ENCODE measurements around the gene ERICH4.
"Not testable (repeated sequence)": the region's sequence is repeated elsewhere in the genome, so short reads cannot be mapped to it uniquely, and the experiment has no call there.

ERICH4 gene

DNA sequence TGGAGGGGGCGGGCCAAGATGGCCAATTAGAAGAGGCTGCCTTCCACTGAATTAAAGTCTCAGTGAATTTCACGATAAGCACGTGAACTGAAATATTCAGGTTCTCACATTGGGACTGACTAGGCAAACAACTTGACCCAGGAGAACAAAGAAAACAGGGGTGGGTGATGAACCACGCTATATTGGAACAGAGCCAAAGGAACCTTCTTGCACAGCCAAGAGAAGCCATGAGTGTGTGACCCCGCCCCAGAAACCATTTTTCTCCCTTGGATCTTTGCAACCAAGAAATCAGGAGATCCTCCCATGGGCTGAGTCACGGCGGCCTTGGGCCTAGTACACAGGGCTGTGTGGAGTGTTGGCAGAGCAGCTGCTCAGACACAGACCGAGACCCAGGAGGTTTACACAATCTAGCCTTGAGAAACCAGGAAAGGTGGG, 36.8 kb downstream of the ERICH4 start:
- DNase-seq (ENCODE audit: extremely low read depth, insufficient read length) = no peak
- TF ChIP-seq, protein P1, sequence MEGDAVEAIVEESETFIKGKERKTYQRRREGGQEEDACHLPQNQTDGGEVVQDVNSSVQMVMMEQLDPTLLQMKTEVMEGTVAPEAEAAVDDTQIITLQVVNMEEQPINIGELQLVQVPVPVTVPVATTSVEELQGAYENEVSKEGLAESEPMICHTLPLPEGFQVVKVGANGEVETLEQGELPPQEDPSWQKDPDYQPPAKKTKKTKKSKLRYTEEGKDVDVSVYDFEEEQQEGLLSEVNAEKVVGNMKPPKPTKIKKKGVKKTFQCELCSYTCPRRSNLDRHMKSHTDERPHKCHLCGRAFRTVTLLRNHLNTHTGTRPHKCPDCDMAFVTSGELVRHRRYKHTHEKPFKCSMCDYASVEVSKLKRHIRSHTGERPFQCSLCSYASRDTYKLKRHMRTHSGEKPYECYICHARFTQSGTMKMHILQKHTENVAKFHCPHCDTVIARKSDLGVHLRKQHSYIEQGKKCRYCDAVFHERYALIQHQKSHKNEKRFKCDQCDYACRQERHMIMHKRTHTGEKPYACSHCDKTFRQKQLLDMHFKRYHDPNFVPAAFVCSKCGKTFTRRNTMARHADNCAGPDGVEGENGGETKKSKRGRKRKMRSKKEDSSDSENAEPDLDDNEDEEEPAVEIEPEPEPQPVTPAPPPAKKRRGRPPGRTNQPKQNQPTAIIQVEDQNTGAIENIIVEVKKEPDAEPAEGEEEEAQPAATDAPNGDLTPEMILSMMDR (IDR thresholded peaks at IDR 0.05; ENCODE audit: insufficient read depth, low read length, poor library complexity, severe bottlenecking) = no peak
- H3K4me3 ChIP-seq (replicated peaks; ENCODE audit: low read depth, low read length) = no peak overlapping the region
- H3K36me3 ChIP-seq (ENCODE audit: control insufficient read depth, insufficient read depth, low read length) = no peaks in the 10 kb centered on the region
- no peaks in the 10 kb centered on the region for H3K27me3 ChIP-seq (replicated peaks; ENCODE audit: control insufficient read depth, insufficient read depth, low read length)

DNA sequence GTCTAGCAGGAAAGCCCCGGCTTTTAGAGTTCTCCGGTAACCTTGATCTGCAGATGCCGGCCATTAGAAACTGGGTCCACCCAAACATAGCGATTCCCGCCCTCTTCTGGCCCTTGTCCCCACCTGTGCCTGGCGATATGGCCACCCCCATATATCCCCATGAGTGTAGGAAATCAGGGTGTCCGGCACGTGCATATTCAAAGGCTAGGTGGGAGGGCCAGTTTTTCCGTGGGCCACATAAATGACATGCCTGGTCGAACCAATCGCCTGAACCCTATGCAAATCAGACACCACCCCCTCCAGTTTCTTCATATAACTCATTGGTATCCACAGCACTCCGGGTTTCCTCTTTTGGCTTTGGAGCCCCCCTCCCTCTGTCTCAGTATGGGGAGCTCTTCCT, 37.4 kb downstream of the ERICH4 start:
- no peaks in the 10 kb centered on the region for H3K36me3 ChIP-seq (ENCODE audit: control insufficient read depth, insufficient read depth, low read length)
- H3K27me3 ChIP-seq (replicated peaks; ENCODE audit: control insufficient read depth, insufficient read depth, low read length) = no peaks in the 10 kb centered on the region
- DNase-seq (ENCODE audit: extremely low read depth, insufficient read length) = no peak
- H3K4me3 ChIP-seq (replicated peaks; ENCODE audit: low read depth, low read length) = no peak overlapping the region
- TF ChIP-seq, protein P1 (IDR thresholded peaks at IDR 0.05; ENCODE audit: insufficient read depth, low read length, poor library complexity, severe bottlenecking) = no peak

DNA sequence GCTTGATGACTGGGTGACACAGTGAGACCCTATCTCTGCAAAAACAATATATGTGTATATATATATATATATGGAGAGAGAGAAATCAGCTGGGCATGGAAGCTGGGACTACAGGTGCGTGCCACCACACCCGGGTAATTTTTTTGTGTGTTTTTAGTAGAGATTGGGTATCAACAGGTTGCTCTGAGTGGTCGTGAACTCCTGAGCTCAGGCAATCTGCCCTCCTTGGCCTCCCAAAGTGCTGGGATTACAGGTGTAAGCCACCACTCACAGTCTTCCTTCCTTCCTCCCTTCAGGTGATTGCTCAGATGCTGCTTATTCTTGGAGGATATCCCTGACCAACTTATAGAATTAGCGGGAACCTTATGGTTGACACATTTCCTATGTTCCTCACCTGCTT, 41.9 kb downstream of the ERICH4 start:
- no peaks in the 10 kb centered on the region; the same call in 1 of the 2 replicates for H3K27me3 ChIP-seq (replicated peaks; ENCODE audit: control insufficient read depth, insufficient read depth, low read length)
- TF ChIP-seq, protein P1 (IDR thresholded peaks at IDR 0.05; ENCODE audit: insufficient read depth, low read length, poor library complexity, severe bottlenecking) = no peak
- no peak overlapping the region for H3K4me3 ChIP-seq (replicated peaks; ENCODE audit: low read depth, low read length)
- no peaks in the 10 kb centered on the region for H3K36me3 ChIP-seq (ENCODE audit: control insufficient read depth, insufficient read depth, low read length)
- DNase-seq (ENCODE audit: extremely low read depth, insufficient read length) = no peak

DNA sequence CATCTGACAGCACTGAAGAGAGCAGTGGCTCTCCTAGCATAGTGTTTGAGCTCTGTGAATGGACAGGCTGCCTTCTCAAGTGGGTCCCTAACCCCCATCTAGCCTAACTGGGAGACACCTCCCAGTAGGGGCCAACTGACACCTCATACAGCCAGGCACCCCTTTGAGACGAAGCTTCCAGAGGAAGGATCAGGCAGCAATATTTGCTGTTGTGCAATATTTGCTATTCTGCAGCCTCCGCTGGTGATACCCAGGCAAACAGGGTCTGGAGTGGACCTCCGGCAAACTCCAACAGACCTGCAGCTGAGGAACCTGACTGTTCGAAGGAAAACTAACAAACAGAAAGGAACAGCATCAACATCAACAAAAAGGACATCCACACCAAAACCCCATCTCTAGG, 44.0 kb downstream of the ERICH4 start:
- not testable (repeated sequence) for H3K27me3 ChIP-seq (replicated peaks; ENCODE audit: control insufficient read depth, insufficient read depth, low read length); H3K4me3 ChIP-seq (replicated peaks; ENCODE audit: low read depth, low read length); DNase-seq (ENCODE audit: extremely low read depth, insufficient read length); H3K36me3 ChIP-seq (ENCODE audit: control insufficient read depth, insufficient read depth, low read length)

DNA sequence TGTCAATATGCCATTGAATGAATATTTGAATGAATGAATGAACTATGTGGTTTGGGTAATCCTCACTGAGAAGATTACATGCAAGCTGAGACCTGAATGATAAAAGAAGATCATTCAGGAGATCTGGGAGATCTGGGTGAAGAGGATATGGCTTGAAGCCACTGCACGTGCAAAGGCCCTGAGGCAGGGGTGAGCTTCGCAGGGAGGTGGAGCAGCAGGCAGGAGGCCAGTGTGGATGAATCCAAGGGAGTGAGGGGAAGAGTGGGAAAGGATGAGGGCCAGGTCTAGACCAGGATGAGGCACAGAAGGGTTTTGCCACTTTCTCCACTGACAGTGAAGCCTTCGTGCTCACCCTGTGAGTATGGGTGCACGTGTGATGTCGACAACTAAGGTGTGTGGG, 49.9 kb downstream of the ERICH4 start:
- H3K36me3 ChIP-seq (ENCODE audit: control insufficient read depth, insufficient read depth, low read length) = no peaks in the 10 kb centered on the region
- no peak for DNase-seq (ENCODE audit: extremely low read depth, insufficient read length)
- no peak overlapping the region for H3K4me3 ChIP-seq (replicated peaks; ENCODE audit: low read depth, low read length)
- H3K27me3 ChIP-seq (replicated peaks; ENCODE audit: control insufficient read depth, insufficient read depth, low read length) = no peaks in the 10 kb centered on the region
- TF ChIP-seq, protein P1 (IDR thresholded peaks at IDR 0.05; ENCODE audit: insufficient read depth, low read length, poor library complexity, severe bottlenecking) = no peak

Data from GM06990 (cell line).